ENCODE data around the gene ID3.

Gene ID3

GRCh38 chr1:23559136-23559984 lies at the start of gene ID3:
Gene ID3 (minus strand): TSS chr1:23559501. CDS start chr1:23559426, 75 bp downstream.
- no peaks in the 10 kb centered on the region for H3K9me3 Mint-ChIP-seq
- peak; percentile 92 for DNase-seq
- H3K4me1 Mint-ChIP-seq (ENCODE audit: low read depth), result peaks cover 68% of the 10 kb centered on the region
- H3K27me3 Mint-ChIP-seq, result peaks cover 2% of the 10 kb centered on the region
- H3K4me3 Mint-ChIP-seq, result peak within 1 kb of the TSS; percentile 90
- H3K36me3 Mint-ChIP-seq (ENCODE audit: low read depth), result peaks cover 18% of the 10 kb centered on the region
- H3K27ac Mint-ChIP-seq, result peak within 1 kb of the TSS; percentile 79

GRCh38 chr1:23607944-23608343 lies 48.6 kb upstream of the ID3 start:
- H3K27me3 Mint-ChIP-seq, result no peaks in the 10 kb centered on the region
- no peaks in the 10 kb centered on the region for H3K9me3 Mint-ChIP-seq
- H3K36me3 Mint-ChIP-seq (ENCODE audit: low read depth), result no peaks in the 10 kb centered on the region
- H3K27ac Mint-ChIP-seq, result no peak overlapping the region
- H3K4me3 Mint-ChIP-seq, result no peak overlapping the region
- no peak for DNase-seq
- H3K4me1 Mint-ChIP-seq (ENCODE audit: low read depth), result peaks cover 56% of the 10 kb centered on the region

GRCh38 chr1:23601968-23602876 lies 42.9 kb upstream of the ID3 start:
- Mint-ChIP-seq H3K9me3 (no peaks in the 10 kb centered on the region), H3K27ac (peak overlapping the region; percentile 82), H3K4me3 (peak overlapping the region; percentile 7), H3K4me1 (ENCODE audit: low read depth) (peaks cover 77% of the 10 kb centered on the region), H3K36me3 (ENCODE audit: low read depth) (no peaks in the 10 kb centered on the region), H3K27me3 (no peaks in the 10 kb centered on the region)
- no peak for DNase-seq

DNA sequence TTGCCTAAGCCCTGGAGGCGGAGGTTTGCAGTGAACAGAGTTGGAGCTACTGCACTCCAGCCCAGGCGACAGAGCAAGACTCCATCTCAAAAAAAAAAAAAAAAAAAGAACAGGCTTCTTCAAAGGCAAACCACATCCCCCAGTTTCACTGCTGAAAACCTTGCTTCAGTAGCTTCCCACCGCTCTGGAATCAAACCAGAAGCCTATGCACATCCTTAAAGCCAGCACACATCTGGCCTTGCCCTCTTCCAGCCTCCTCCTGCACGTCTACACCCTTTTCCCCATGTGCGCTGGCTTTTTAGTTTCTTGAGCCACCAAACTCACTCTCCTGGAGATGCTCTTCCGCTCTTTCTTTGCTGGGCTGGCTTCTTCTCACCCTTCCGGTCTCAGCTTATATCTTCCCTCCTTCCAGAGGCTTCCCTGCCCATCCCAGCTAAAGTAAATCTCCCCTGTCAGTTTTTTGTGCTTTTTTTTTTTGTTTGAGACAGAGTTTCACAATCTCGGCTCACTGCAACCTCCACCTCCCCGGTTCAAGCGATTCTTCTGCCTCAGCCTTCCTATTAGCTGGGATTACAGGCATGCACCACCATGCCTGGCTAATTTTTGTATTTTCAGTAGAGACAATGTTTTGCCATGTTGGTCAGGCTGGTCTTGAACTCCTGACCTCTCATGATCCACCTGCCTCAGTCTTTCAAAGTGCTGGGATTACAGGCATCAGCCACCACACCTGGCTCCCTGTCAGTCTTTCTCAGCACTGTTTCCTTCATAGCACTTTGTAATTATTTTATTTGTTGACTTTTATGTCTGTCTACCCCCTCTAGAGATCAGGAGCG lies 42.0 kb upstream of the ID3 start:
- Mint-ChIP-seq H3K36me3 (ENCODE audit: low read depth) (no peaks in the 10 kb centered on the region), H3K4me3 (peak overlapping the region; percentile 47), H3K27me3 (no peaks in the 10 kb centered on the region), H3K9me3 (no peaks in the 10 kb centered on the region), H3K27ac (peak overlapping the region; percentile 82), H3K4me1 (ENCODE audit: low read depth) (peaks cover 76% of the 10 kb centered on the region)
- no peak for DNase-seq

- no peak for DNase-seq
- no peaks in the 10 kb centered on the region for H3K36me3 Mint-ChIP-seq (ENCODE audit: low read depth)
- peaks cover 76% of the 10 kb centered on the region for H3K4me1 Mint-ChIP-seq (ENCODE audit: low read depth)
- H3K4me3 Mint-ChIP-seq, result peak overlapping the region; percentile 40
- H3K27me3 Mint-ChIP-seq, result no peaks in the 10 kb centered on the region
- H3K9me3 Mint-ChIP-seq, result no peaks in the 10 kb centered on the region
- H3K27ac Mint-ChIP-seq, result peak overlapping the region; percentile 82
These were observed 41.0 kb upstream of the ID3 start for GRCh38 chr1:23600283-23600682.

DNA sequence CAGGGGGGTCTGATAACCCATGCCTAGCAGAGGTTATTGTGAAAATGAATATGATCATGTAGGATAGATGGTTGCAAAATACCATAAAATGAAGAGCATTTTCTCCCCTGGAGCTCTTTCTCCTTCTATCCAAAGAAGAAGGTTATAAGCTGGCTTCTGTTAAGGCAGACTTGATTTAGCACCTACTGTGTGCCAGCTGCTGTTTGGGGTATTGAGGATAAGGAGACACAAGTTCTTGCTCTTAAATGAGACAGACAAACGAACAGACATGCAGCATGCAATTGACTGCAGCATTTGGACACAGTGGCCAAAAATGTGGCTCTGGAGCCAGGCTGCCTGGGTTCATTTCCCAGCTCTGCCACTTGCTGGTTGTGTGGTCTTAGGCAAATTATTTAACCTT lies 39.8 kb upstream of the ID3 start:
- Mint-ChIP-seq H3K4me1 (ENCODE audit: low read depth) (peaks cover 84% of the 10 kb centered on the region), H3K9me3 (no peaks in the 10 kb centered on the region)

DNA sequence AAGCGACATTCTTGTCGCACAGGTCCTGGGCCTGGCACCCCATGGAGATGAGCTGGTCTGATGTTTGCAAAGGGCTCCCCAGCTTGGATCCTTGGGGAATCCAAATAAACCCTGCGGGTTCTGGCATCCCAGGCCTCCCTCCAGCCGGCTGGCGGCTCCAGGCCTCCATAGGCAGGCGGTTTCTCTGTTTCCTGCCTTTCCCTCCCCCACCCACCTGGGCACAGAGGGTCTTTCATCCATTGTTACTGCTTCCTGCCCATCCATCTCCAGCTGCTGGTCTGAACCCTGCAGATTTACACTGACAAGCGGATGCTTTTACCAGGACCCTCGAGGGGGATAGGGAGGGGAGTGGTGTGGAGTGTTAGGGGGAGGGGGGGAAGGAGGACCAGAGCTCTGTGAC lies 39.1 kb upstream of the ID3 start:
- Mint-ChIP-seq H3K4me3 (no peak overlapping the region), H3K36me3 (ENCODE audit: low read depth) (no peaks in the 10 kb centered on the region), H3K27ac (no peak overlapping the region), H3K9me3 (no peaks in the 10 kb centered on the region), H3K4me1 (ENCODE audit: low read depth) (peaks cover 87% of the 10 kb centered on the region), H3K27me3 (no peaks in the 10 kb centered on the region)
- no peak for DNase-seq

More for the DNA sequence above, 39.8 kb upstream of the ID3 start:
- H3K27ac Mint-ChIP-seq, result peak overlapping the region; percentile 38
- H3K4me3 Mint-ChIP-seq, result no peak overlapping the region
- no peaks in the 10 kb centered on the region for H3K27me3 Mint-ChIP-seq
- DNase-seq, result no peak
- H3K36me3 Mint-ChIP-seq (ENCODE audit: low read depth), result no peaks in the 10 kb centered on the region

DNA sequence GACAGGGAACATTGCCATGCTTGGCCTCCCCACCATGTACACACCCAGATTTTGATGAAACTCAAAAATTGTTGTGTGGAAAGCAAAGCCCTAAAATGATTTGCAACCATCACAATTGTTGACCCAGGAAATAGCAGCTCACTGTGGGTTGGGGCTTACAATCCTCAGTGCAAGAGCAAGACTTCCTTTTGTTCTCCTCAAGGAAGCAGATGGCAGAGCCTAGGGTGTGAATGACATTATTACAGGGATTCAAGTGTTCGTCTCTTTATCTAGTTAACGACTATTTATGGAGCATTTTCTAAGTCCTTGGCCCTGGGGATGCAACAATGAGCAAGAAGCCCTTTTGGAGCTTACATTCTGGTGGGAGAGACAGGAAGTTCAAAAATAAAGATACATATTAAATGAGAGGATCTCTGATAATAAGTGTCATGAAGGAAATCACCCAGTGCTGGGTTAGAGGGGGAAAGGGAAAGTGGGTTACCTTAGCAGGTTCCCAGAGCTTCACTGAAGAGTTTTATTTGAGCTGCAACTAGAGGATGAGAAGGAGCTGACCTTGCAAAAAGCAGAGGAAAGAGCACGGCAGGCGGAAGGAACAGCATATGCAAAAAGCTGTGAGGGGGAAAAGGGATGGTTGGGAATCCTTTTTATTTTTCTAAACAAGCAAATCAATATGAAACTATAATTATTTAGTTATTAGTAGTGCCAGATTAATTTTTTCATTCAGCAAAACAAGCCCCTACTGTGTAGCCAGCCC lies 38.5 kb upstream of the ID3 start:
- Mint-ChIP-seq H3K4me1 (ENCODE audit: low read depth) (peaks cover 87% of the 10 kb centered on the region), H3K27ac (peak overlapping the region; percentile 23), H3K9me3 (no peaks in the 10 kb centered on the region), H3K27me3 (no peaks in the 10 kb centered on the region), H3K36me3 (ENCODE audit: low read depth) (no peaks in the 10 kb centered on the region), H3K4me3 (no peak overlapping the region)
- no peak for DNase-seq

- Mint-ChIP-seq H3K27ac (no peak overlapping the region), H3K9me3 (no peaks in the 10 kb centered on the region), H3K4me1 (ENCODE audit: low read depth) (peaks cover 86% of the 10 kb centered on the region), H3K4me3 (no peak overlapping the region), H3K36me3 (ENCODE audit: low read depth) (no peaks in the 10 kb centered on the region), H3K27me3 (no peaks in the 10 kb centered on the region)
- no peak for DNase-seq
These were observed 37.4 kb upstream of the ID3 start for GRCh38 chr1:23596382-23597358.

GRCh38 chr1:23594927-23595353 lies 35.6 kb upstream of the ID3 start:
- no peak overlapping the region for H3K4me3 Mint-ChIP-seq
- no peaks in the 10 kb centered on the region for H3K36me3 Mint-ChIP-seq (ENCODE audit: low read depth)
- no peaks in the 10 kb centered on the region for H3K27me3 Mint-ChIP-seq
- peak overlapping the region; percentile 31 for H3K27ac Mint-ChIP-seq
- no peak for DNase-seq
- H3K9me3 Mint-ChIP-seq, result no peaks in the 10 kb centered on the region
- H3K4me1 Mint-ChIP-seq (ENCODE audit: low read depth), result peaks cover 86% of the 10 kb centered on the region

GRCh38 chr1:23594149-23594907 lies 35.0 kb upstream of the ID3 start:
- no peaks in the 10 kb centered on the region for H3K27me3 Mint-ChIP-seq
- no peaks in the 10 kb centered on the region for H3K9me3 Mint-ChIP-seq
- H3K36me3 Mint-ChIP-seq (ENCODE audit: low read depth), result no peaks in the 10 kb centered on the region
- DNase-seq, result no peak
- H3K27ac Mint-ChIP-seq, result peak overlapping the region; percentile 31
- H3K4me1 Mint-ChIP-seq (ENCODE audit: low read depth), result peaks cover 89% of the 10 kb centered on the region
- H3K4me3 Mint-ChIP-seq, result no peak overlapping the region

GRCh38 chr1:23593556-23594148 lies 34.4 kb upstream of the ID3 start:
- Mint-ChIP-seq H3K4me3 (no peak overlapping the region), H3K27me3 (no peaks in the 10 kb centered on the region), H3K27ac (no peak overlapping the region), H3K36me3 (ENCODE audit: low read depth) (no peaks in the 10 kb centered on the region), H3K4me1 (ENCODE audit: low read depth) (peaks cover 88% of the 10 kb centered on the region), H3K9me3 (no peaks in the 10 kb centered on the region)
- DNase-seq, result no peak

All from activated T-cell treated with anti-CD3 and anti-CD28 coated beads, Interleukin-2, amount 50 U/mL, for 24 hours (primary cell).